ENCODE results near the gene GRM7.

GRM7 gene

DNA sequence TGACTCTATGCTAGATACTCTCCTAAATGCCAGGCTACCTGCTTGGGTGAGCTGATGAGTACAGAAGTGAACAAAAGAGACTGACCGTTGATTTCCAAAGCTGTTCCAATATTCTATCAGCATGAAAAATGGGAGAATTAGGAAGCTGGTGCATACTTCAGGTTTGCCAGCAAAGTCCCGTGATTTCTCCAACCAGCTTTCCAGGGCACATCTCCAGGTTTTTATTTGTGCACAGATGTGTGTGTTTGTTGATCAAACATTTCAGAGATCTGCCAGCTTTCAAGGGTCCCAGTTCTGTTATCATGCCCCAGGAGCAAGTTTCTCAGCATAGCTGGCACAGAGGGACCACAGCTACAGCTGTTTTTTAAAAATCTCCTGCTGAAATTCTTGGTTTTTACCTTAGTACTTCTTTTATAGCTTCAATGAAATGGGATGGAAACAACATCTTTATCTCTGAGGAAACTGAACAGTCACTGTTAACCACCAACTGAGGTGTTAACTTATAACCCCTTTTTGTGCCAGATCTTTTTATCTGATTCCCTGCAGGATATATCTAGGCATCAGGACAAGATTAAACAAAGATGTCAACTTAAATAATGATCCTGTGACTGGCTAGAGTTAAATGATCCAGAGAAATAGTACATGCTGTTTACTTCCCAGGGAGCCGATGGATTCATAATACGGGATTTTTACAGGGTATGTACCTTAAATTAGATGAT lies 380.8 kb downstream of the GRM7 start:
- DNase-seq (ENCODE audit: low read depth in 2 of 2), result no peak

DNA sequence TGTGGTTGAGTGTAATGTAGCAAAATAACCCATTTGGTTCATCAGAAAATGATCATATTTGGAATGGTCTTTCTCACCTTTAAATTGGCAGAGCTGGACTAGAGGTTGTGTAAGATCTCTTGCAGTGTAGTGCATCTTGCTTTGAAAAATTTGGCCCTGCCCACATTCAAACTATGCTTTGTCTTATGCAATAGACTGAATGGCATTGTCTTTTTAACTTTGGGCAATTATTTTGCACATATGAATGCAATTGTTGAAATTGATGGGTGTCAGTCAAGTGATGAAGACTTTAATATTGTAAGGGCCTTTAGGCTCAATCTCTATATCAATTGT lies 381.4 kb downstream of the GRM7 start:
- no peak for DNase-seq (ENCODE audit: low read depth in 2 of 2)

DNA sequence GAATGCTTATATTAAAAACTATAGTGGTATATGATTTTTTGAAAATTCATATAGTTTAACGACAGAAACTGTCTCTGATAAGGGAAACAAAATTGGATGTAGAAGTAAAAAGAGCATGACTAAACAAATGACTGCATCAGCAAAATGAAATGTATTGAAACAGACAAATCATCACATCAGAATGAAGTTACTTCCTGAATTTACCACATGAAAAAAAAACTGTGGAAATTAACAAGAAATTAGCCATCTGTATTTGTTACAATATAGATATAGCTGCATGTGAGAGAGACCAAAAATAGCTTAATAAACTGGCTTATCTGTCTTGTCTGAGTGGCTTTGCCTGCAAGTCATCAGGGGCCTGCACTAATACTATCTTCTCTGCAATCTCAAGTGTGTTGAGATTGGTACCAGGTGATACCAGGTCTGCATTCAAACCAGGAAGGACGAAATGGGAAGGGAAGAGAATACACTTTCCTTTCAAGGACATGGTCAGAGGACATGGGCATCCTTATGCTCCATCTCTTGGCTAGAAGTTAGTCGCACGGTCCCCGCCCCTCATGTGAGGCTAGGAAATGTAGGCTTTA lies 388.7 kb downstream of the GRM7 start:
- DNase-seq (ENCODE audit: low read depth in 2 of 2), result no peak

DNA sequence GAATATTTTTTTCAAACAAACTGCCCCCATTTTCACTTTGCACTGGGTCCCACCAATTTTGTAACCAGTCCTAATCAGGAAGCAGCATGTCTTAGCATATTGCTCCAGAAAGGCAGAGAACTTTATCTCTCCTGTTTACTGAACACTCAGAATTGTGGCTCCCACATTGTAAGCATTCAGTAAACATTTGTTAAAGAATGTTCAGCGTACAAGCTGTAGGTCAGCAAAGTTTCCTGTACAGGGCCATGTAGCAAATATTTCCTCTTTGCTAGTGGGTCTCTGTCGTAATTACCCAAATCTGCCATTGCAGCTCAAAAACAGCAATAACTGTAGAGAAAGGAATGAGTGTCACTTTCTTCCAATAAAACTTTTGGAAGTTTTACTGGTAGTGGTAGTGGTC lies 393.3 kb downstream of the GRM7 start:
- DNase-seq (ENCODE audit: low read depth in 2 of 2), result no peak

DNA sequence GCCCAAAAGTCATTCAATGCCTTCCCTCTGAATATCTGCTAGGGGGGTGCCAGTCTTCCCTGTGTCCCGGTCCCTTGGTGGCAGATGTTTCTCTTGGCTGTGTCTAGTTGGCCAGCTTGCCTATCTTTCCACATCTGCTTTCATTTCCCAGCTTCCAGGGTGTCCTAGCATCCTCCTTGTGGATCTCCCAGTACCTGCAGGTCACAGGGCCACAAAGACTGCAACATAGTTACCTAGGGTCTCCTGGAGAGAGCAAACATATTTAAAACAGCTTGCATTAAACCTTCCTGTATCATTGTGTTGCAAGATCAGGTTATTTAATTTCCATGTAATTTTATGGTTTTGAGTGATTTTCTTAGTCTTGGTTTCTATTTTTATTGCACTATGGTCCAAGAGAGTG lies 400.1 kb downstream of the GRM7 start:
- no peak for DNase-seq (ENCODE audit: low read depth in 2 of 2)

DNA sequence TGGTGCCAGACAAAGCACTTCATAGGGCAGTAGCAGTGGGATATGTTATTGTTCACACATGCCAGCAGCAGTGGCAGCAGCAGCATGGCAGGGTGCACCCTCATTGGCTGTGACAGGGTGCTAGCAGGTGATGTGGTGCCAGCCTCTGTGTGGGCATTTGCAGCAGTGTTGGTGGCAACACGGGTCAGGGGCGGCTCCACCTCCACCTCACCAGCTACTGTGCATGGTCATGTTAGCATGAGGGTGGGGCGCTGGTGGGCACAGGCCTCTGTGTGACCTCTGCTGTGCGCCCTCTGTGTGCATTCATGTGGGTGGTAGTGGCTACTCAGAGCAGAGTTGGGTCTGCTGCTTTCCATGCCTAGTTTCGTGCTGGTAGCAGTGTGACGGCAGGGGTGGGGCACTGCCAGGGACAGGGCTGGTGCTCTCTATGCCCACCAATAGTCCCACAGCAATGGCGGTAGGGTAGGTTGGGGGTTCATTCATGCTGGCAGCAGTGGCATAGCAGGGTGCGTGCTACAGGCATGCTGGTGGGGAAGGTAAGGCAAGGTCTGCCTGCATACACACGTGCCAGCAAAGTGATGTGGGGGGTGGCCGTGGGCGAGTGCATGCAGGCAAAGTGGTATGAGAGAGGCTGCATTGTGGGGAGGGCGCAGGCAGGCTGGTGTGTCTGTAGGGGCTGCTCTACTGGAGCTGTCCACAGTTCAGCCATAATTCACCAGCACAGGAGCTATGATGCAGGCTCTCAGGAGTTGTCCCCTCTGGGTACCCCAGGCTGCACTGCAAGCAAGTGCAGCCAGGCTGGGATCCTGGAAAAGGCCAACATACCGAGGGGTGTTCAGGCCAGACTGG lies 402.7 kb downstream of the GRM7 start:
- DNase-seq (ENCODE audit: low read depth in 2 of 2), result no peak

DNA sequence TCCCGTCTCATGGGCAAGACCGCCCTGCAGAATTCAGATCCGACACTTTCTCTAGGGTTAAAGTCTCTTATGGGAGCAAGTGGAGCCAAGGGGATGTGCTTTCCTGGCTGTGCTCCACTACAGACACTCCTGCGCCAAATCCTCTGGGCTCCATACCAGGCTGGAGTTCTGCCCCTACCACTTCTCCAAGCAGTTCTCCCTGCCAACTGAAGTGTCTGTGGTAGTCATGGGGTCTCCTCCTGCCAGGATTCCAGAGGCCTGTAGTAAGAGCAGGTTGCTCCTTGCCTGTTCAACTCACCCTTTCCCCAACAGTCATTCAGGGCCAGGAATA lies 403.2 kb downstream of the GRM7 start:
- DNase-seq (ENCODE audit: low read depth in 2 of 2), result no peak

DNA sequence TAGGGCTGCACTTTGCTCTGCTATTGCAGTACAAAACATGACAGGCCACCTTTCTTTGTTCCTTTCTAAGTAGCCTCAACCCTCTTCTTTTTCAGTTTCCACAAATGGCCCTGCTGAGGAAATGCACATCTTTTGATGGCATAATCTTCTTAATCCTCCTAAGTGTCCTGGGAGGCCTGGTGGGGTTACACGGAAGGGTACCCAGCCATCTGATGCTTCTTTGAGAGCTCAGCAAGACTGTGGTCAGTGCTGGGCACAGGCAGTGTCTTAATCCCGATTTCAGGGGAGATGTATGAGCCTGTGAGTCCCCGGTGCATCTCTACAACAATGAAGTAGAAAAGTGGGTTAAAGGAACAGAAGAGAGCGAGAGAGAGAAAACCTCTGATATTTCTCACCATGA lies 404.8 kb downstream of the GRM7 start:
- no peak for DNase-seq (ENCODE audit: low read depth in 2 of 2)

DNA sequence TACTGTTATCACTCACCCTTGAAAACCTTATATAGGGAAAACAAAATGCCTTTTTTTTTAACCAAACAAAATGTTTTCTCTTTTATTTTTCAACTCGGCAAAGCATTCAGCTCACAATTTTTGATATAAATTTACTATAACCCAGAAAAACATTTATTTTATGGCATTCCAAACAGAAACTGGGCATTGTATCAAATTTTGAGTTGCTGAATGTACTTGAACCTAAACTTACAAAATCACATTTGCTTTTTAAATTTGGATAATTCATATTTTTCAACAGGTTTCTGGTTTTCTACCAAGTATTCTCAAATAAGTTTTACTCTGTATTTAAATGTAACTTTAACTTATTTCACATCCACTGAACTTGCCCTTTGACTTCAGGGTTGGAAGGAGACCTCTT lies 405.6 kb downstream of the GRM7 start:
- DNase-seq (ENCODE audit: low read depth in 2 of 2), result no peak

DNA sequence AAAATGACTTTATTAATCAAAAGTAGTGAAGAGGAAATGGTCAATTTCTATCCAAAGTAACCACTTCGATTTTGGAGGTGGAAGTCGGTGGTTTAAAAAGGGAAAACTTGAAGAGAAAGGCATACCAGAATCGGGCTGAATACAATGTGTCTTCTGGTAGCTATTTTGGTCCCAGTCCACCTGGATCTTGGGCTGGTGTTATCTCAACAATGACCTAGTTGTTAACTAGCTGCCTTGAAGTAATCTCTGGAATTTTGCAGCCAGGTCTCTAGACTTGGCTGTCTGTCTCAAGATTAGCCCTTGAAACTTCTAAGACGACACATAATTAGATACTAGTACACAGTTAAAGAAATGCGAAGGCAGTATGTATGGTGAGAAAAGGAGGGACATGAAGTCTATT lies 409.8 kb downstream of the GRM7 start:
- no peak for DNase-seq (ENCODE audit: low read depth in 2 of 2)

DNA sequence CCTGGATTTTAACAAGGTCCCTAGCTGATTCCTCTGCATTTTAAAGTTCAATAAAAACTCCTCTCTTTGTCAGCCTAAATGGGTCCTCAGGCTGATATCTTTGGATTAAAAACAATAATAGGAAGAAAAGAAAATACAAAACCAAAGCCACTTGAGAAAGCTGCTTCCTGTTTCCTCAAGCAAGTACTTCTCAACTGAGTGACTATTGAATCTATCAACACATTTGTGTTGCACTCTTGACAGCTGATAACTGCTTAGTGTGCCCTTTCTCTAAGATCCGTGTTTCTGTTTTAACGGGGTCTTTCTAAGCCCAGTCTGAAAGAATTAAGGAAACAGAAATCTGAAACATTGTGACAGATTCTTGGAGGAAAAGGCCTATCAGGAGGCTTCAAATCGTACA lies 410.7 kb downstream of the GRM7 start:
- DNase-seq (ENCODE audit: low read depth in 2 of 2), result no peak

DNA sequence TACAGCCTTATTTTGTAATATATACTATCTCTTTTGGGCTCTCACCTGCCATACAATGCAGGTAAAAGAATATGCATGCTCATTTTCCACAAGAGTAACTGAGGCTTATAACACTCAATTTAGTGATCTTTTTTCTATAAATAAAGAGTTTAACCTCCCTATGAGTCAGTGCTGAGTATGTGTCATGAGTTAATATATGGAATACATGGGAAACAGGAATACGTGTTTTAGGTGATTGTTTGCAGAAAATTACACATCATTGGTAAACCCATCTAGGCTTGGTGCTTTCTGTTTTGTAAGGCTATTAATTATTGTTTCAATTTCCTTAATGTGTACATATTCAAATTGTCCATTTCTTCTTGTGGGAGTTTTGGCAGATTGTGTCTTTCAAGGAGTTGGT lies 411.3 kb downstream of the GRM7 start:
- no peak for DNase-seq (ENCODE audit: low read depth in 2 of 2)

DNA sequence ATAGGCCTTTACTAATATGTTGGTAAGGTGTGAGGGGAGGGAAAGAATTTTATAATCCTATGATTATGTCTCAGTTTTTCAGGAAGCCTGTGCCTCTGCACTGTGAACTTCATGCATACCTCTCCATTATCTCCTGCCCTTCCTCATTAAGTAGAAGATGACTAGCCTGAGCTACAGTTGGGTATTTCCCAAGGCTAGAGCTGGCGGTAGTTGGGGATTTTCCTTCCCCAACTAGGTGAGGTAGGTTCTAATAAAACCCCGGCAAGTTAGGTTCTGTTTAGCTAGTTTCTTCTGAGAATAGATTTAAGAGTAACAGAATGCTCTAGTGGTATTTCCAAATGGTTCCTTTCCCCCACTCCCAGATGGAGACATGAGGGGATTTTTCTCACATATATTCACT lies 414.5 kb downstream of the GRM7 start:
- no peak for DNase-seq (ENCODE audit: low read depth in 2 of 2)

DNA sequence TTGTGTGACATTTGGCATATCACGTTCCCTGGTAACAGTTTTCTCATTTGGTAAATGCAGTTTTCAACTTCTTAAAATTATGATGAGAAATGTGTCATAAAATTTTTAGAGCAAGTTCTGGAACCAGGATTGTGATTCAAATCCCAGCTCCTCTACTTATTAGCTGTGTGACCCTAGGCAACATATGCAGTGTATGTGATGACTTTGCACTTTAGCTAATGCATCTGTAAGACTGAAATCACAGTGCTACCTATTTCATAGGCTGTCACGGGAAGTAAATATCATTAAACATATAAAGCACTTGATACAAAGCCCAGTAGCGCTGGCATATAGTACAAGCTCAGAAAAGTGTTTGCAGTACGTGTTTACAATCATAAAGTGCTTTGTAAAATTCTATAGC lies 419.4 kb downstream of the GRM7 start:
- no peak for DNase-seq (ENCODE audit: low read depth in 2 of 2)

DNA sequence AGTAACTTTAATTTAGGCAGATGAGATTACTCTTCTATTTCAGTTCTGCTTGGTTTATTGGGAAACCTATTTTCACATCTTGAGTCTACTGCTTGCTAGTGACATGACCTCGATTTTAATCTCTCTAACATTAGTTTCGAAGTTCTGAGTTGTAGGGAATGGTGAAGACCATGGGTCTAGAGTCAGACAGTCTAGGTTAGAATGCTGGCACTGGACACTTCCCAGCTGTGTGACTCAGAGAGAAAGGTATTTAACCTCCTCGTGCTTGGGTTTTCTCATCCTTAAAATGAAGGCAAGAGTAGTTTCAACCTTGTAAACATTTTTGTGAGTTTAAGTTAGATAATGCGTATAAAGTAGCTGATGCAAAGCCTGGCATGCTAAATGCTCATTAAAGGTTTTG lies 422.1 kb downstream of the GRM7 start:
- DNase-seq (ENCODE audit: low read depth in 2 of 2), result no peak

DNA sequence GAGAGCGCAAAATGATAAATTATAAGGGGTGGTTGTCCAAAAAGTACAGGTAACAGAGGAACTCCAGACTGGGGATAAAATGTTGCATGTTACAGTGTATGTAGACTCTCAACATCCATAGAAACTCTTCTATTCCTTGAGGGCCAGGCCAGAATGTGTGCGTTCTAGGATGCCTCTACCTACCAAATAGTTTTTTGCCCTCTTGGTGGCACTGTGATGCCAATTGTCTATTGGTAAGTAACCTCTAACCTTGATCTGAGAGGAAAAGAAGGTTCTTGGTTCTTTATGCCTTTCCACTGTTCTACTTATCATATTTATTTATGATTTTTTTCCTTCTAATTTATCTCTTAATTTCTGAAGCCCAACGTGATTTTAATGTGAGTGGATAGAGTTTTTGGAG lies 424.6 kb downstream of the GRM7 start:
- no peak for DNase-seq (ENCODE audit: low read depth in 2 of 2)

DNA sequence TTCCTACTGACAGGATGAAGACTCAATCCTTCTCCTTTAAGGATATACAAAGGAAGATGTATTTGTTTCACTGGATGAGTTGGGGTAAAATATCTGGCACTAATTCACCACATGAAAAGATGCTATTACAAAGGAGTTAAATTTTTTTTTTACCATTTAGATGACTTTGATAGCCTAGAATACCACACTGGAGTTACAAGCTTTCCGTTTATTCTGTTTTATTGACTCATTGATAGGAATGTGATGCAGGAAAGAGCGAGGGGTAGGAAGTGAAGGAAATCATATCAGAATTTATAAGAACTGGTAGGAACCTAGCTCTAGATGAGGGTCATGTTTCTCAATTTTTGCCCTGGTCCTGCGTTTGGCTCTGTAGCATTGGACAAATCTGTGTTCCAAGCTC lies 427.2 kb downstream of the GRM7 start:
- no peak for DNase-seq (ENCODE audit: low read depth in 2 of 2)

DNA sequence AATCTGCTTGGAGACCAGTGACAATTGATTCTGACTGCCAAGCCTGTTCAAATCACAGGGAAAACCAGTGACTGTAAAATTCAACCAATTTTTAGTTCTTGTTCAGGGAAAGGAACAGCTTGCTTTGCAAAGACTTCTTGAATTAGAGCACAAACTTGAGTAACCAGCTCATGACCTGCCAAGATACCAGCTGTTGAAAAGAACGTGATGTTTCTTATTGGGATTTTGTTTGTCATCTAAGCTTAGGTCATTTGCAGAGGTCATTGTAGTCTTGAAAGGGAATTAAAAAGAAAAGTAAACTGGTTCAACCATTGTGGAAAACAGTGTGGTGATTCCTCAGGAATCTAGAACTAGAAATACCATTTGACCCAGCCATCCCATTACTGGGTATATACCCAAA lies 428.2 kb downstream of the GRM7 start:
- DNase-seq (ENCODE audit: low read depth in 2 of 2), result no peak

DNA sequence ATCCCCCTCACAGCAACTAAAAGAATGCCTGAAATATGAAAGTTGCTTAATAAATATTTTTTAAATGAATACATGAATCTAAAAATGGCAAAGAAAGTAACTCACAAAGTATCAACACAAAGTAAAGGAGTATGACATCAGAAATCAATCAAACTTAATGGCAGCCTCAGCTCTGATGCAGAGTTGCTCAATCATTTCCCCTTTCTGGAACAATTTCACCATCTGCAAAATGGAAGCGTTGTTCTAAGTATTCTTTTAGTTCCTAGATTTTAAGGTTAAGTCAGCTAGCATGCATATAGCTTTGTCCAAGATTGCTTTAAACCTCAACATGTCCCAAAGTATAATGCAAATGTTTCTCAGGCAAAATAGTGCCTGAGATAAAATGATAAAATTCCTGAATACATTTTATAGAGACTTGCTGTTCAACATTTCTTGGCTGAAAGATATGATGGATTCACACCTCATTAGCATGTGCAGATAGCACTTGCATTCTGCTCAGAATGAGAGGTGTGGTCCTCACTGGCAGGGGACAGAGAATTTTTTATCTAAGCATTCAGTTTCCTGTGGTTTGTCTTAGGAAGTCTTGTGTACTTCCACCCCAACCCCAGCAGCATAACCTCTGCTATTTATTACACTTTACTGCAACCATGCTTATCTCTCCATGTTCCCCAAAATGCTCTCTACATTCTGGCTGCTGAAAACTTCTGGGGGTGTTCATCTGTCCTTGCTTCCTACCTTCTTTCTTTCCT lies 429.3 kb downstream of the GRM7 start:
- no peak for DNase-seq (ENCODE audit: low read depth in 2 of 2)

DNA sequence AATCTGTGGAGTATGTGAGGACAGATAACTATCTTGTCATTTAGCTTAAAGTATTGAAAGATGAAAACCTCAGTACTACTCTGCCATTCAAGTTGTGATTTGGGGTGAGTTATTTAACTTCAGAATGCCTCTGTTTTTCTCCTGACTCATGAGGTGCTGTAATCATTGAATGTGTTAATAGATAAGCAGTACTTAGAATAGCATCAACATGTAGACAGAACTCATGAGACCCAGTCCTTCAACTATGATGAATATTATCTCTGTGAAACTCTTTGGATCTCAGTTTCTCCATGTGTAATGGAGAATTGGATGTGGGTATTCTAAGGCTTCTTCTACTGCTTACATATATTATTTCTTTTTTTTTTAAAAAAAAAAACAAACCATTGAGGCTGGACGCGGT lies 431.4 kb downstream of the GRM7 start:
- DNase-seq (ENCODE audit: low read depth in 2 of 2), result no peak

DNA sequence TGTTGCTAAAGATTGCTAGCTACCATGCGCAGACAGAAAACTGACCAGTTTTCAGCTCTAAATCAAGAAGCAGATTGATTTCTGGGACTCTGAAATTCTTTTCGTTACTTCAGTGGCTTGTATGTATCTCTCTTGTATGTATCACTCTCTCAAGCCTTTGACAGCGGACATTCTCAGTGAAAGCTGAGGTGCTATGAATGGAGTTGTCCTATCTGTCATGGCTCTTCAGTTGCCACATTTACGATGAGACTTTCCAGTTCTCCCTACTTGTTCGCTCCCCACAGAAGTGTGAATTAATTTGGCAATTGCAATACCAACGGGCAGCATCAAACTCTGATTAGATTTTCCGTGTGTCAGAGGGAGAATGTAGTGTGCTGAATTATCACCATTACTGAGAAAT lies 432.4 kb downstream of the GRM7 start:
- DNase-seq (ENCODE audit: low read depth in 2 of 2), result no peak

DNA sequence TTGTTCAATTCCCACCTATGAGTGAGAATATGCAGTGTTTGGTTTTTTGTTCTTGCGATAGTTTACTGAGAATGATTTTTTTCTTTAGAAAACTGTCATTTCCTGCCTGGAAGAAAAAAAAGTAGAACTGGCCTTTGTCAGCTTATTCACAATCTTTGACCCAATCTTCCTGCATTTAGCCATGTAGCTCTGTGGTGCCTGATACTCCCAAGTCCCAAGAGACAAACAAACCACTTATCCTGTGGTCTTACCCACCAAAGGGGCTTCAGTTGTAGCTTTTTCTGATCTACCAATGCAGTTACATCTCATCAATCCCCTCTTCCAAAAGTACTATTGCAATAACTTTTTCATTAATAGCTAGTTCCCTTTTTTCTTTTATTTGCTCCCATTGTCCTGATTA lies 444.6 kb downstream of the GRM7 start:
- DNase-seq (ENCODE audit: low read depth in 2 of 2), result no peak

DNA sequence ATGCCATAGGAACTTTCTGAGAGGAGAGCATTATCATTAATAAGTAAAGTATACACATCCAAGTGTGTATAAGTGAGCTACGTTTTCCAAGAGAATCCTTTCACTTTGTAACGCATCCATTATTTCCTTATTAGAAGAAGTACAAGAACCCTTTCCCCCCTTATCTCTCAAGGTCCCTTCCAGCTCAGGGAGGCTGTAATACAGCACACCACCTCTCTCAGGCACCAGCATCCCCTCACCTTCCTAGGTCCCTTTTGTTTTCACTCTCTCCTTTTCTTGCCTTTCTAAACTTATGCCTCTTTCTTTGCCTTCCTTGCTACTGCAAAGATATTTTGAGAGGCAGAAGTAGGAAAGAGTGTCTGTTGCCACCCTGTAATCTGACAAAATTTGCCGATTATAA lies 446.0 kb downstream of the GRM7 start:
- no peak for DNase-seq (ENCODE audit: low read depth in 2 of 2)

Measured in stimulated activated CD4-positive, alpha-beta T cell treated with anti-CD3 and anti-CD28 coated beads, Interleukin-1b, Interleukin-23, amount 100 ng/mL, for 4 hours (primary cell).